MM.1S (cell line): ENCODE measurements around the gene YIF1A.

Source experiments
- DNase-seq: peaks from one replicate; pipeline ENCODE4 v3.0.0-alpha.2; 2015
- H2AFZ ChIP-seq: fragments of 300-600 bp; sonication (generic); 2 replicates; pipeline ENCODE4 v1.6.0; 2016; ENCODE audit warnings: antibody characterized with exemption, low read length
- H3F3A ChIP-seq: fragments of 300-600 bp; sonication (generic); 2 replicates; pipeline ENCODE4 v1.6.1; 2016; ENCODE audit warnings: mild to moderate bottlenecking, antibody characterized with exemption, low read length, moderate library complexity, mixed read lengths; ENCODE audit not compliant: insufficient read depth
- H3K27ac ChIP-seq: fragments of 300-600 bp; sonication (generic); 2 replicates; pipeline ENCODE4 v1.5.1; 2016; ENCODE audit warnings: mild to moderate bottlenecking, low read length
- H3K27me3 ChIP-seq: fragments of 300-600 bp; sonication (generic); replicated peaks from 2 replicates; pipeline ENCODE4 v1.6.0; 2016; ENCODE audit warnings: low read length; ENCODE audit not compliant: insufficient read depth
- H3K36me3 ChIP-seq: fragments of 300-600 bp; sonication (generic); replicated peaks from 2 replicates; pipeline ENCODE4 v1.6.1; 2016; ENCODE audit warnings: mild to moderate bottlenecking, low read length, mixed read lengths; ENCODE audit not compliant: insufficient read depth
- H3K4me1 ChIP-seq: fragments of 300-600 bp; sonication (generic); 2 replicates; pipeline ENCODE4 v1.6.1; 2016; ENCODE audit warnings: low read length, mixed read lengths
- H3K4me2 ChIP-seq: fragments of 300-600 bp; sonication (generic); 2 replicates; pipeline ENCODE4 v1.6.0; 2016; ENCODE audit warnings: low read depth, low read length
- H3K4me3 ChIP-seq: fragments of 300-600 bp; sonication (generic); 2 replicates; pipeline ENCODE4 v1.5.1; 2016; ENCODE audit warnings: low read length, mixed read lengths
- H3K79me2 ChIP-seq: fragments of 300-600 bp; sonication (generic); 2 replicates; pipeline ENCODE4 v1.6.1; 2016; ENCODE audit warnings: mixed run types, low read length, mixed read lengths
- H3K9ac ChIP-seq: fragments of 300-600 bp; sonication (generic); 2 replicates; pipeline ENCODE4 v1.6.1; 2016; ENCODE audit warnings: low read length, mixed read lengths
- H3K9me2 ChIP-seq: fragments of 300-600 bp; sonication (generic); replicated peaks from 2 replicates; pipeline ENCODE4 v1.6.1; 2016; ENCODE audit warnings: mild to moderate bottlenecking, low read length, mixed read lengths; ENCODE audit not compliant: insufficient read depth
- H3K9me3 ChIP-seq: fragments of 300-600 bp; sonication (generic); replicated peaks from 2 replicates; pipeline ENCODE4 v1.6.1; 2016; ENCODE audit warnings: mild to moderate bottlenecking, low read length, mixed read lengths; ENCODE audit not compliant: insufficient read depth
- H4K20me1 ChIP-seq: fragments of 300-600 bp; sonication (generic); 2 replicates; pipeline ENCODE4 v1.6.1; 2016; ENCODE audit warnings: mild to moderate bottlenecking, low read length, moderate library complexity, mixed read lengths; ENCODE audit not compliant: insufficient read depth
- CTCF ChIP-seq: fragments of 300-600 bp; sonication (generic); IDR thresholded peaks from 2 replicates; pipeline ENCODE4 v1.5.1; 2016; ENCODE audit warnings: antibody characterized with exemption, low read length, mixed read lengths
- EZH2 ChIP-seq: fragments of 300-600 bp; sonication (generic); optimal IDR thresholded peaks from 2 replicates; pipeline ENCODE3; 2017; ENCODE audit warnings: low read depth, mild to moderate bottlenecking, antibody characterized with exemption, low read length, mixed read lengths
- EZH2phosphoT487 ChIP-seq: fragments of 300-600 bp; sonication (generic); IDR thresholded peaks from 2 replicates; pipeline ENCODE4 v1.6.1; 2018; ENCODE audit warnings: antibody characterized with exemption, low read length

Gene YIF1A

GRCh38 chr11:66237867-66238266, 51.1 kb downstream of the YIF1A start:
- H2AFZ ChIP-seq = no peak overlapping the region
- DNase-seq = no peak

GRCh38 chr11:66235141-66235540, 53.8 kb downstream of the YIF1A start:
- Histone ChIP-seq H3K79me2 (no peaks in the 10 kb centered on the region), H3K4me1 (no peaks in the 10 kb centered on the region), H3K36me3 (no peaks in the 10 kb centered on the region), H3K4me3 (no peak overlapping the region), H3F3A (no peaks in the 10 kb centered on the region), H4K20me1 (no peaks in the 10 kb centered on the region), H3K9me3 (no peaks in the 10 kb centered on the region), H3K9me2 (no peaks in the 10 kb centered on the region), H2AFZ (no peak overlapping the region), H3K27me3 (no peaks in the 10 kb centered on the region), H3K27ac (no peak overlapping the region), H3K4me2 (no peak overlapping the region), H3K9ac (no peak overlapping the region)
- TF ChIP-seq CTCF = no peak
- no peak for TF ChIP-seq EZH2
- TF ChIP-seq EZH2phosphoT487 = no peak
- DNase-seq = no peak

More at GRCh38 chr11:66237867-66238266, 51.1 kb downstream of the YIF1A start:
- Histone ChIP-seq H3K9ac (no peak overlapping the region), H3K27ac (no peak overlapping the region), H3K4me1 (no peaks in the 10 kb centered on the region), H3K4me3 (no peak overlapping the region), H3K4me2 (no peak overlapping the region), H3K9me2 (no peaks in the 10 kb centered on the region), H3K27me3 (no peaks in the 10 kb centered on the region), H4K20me1 (no peaks in the 10 kb centered on the region), H3K79me2 (no peaks in the 10 kb centered on the region), H3K9me3 (no peaks in the 10 kb centered on the region), H3F3A (no peaks in the 10 kb centered on the region), H3K36me3 (no peaks in the 10 kb centered on the region)
- TF ChIP-seq EZH2phosphoT487 (no peak), CTCF (no peak), EZH2 (no peak)
